Measurements from ENCODE around the gene EML4.
"Not testable (repeated sequence)": the region's sequence is repeated elsewhere in the genome, so short reads cannot be mapped to it uniquely, and the experiment has no call there.

EML4 gene

DNA sequence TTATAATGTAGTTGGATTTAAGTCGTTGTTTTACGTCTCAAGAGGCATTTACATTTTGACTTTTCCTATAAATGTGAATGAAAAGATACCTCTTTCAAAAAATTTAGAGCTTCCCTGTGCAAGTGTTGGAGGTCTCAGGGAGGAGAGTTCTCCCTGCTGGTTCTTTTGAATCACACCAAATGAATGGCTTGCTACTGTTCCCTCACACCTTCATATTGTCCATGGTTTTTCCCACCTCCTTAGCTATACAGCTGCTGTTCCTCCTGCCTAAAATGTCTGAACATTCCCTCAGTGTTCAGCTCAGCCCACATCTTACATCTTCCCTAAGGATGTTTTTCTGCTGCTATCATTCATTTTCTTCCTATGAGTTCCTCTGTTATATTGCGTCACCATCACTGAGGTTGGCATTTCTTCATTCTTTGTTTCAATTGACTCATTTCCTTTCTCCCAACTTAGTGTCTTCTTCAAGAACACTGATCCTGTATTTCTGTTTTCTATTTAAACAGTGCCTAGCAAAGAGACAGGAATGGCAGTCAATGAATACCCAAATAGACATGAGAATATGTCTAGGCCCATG, 145.8 kb downstream of the EML4 start:
- DNase-seq = no peak

DNA sequence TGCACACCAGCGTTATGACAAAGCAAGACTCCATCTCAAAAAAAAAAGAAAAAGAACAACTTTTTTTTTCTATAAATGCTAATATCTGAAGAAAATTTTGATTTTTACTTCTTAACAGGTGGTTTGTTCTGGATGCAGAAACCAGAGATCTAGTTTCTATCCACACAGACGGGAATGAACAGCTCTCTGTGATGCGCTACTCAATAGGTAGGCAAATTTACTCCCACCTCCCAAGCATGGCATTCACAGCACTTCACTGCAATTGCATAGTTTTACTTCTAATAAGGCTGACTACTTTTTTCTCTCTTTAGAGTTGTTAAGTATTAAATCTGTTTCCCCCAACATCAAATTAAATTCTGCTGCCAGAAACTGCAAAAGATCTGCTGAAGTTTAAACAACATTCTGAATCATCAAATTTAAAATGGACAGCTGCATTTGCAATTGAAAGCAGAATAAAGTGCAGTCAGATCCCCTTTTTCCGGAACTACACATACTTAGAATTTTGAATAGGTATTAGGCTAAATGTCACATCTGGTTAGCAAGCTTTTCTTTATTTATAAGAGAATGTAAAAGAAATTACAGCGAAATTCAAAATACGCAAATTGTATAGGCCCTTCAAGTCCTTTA, 146.8 kb downstream of the EML4 start:
- DNase-seq = no peak

DNA sequence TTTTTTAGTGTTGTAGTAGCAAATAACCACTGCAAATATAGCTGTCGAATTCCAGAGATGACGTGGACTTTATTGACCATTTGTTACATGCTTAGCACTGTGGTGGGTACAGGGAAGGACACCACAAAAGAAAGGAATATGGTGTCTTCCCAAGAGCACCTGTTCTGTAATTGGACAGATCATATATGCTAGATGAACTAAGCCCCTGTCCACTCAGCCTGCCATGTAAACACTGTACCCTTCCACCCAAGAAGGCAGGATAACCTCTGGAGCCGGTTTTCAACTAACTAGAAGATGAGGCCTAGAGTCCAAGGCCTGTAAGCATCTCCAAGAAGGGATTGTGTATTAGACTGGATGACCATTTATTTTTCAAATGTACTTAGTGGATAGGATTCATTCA, 147.8 kb downstream of the EML4 start:
- DNase-seq = no peak

DNA sequence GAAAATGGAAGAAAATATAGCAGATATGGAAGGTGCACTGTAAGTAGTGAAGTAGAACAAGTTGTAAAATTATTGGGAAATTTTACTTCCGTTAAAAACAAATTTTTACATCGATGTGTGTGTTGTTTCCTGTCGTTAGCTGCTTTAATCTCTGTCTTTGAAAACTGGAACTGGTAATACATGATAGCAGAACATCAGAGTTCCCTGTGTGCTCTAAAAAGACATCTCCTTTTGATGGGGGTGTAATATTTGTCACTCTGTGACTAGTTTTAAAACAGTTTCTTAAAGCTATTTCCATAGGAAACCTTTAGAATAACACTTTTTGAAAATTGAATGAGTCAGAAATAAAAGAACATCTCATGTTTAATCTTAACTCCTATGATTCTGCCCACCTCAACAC, 148.3 kb downstream of the EML4 start:
- DNase-seq = no peak

DNA sequence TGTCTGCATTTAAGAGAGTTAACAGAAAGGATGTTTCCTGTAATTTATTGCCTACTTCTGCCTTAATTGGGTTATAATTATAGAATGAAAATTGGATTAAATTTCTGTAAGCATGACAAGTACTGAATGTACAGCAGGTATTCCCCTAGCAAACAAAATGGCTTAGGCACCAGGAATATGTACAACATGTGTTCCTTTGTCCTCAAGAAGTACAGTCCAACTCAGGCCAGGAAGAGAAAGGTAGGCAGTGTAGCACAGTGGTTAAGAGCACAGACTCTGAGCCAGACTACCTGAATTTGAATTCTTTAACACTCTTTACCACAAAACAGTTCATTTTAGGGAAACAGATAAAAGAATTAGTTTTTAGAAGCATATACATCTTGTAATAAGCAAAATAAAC, 148.8 kb downstream of the EML4 start:
- DNase-seq = no peak

DNA sequence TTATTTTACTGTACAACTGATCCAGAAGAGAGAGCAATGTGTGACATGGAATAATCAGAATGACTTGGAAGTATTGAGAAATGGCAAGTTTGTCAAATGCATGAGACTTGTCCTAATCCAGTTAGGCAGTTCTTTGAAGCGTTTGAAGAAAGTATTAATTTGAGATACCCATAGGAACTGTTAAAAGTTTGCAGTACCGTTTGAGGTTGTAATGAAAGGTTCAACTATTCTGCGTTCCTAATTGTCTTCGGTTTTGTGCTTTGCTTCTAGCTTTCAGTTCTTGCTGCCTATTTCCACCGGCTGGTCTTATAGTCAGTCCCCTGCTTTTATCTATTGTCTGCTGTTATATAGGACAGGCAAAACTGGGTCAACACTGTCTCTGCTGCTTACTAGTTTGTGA, 150.1 kb downstream of the EML4 start:
- no peak for DNase-seq

DNA sequence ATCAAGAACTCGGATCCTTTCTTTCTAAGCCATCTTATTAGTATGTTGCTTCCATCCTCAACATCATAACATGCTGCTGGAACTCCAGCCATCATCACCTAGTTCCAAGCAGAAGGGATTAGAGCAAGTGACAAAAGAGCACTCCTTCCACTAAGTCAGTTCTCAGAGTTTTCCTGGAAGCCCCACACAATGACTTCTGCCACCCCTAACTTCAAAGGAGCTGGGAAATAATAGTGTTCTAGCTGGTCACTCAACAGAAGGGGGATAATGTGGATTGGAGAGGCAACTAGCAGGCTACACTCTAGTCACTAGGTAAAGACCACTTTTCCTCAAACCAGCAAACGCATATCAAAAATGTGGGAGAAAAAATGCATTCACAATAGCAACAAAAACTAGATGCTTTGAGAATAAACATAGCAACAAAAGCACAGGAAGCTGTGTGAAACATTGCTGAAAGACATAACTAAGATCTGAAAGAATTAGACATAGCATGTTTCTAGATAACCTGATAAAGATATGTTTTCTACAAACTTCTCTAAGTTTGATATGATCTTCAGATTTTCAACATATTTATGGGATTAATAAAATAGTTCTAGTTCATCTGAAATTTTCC, 152.4 kb downstream of the EML4 start:
- DNase-seq = no peak

DNA sequence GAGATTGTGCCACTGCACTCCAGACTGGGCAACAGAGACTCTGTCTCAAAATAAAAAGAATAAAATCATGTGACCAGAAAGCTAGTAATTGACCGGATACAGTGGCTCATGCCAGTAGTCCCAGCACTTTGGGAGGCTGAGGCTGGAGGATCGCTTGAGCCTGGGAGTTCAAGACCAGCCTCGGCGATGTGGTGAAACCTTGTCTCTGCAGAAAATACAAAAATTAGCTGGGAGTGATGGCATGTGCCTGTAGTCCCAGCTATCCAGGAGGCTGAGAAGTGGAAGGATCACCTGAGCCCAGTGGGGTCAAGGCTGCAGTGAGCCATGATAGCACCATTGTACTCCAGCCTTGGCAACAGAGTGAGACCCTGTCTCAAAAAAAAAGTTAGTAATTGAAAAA, 155.1 kb downstream of the EML4 start:
- no peak for DNase-seq

DNA sequence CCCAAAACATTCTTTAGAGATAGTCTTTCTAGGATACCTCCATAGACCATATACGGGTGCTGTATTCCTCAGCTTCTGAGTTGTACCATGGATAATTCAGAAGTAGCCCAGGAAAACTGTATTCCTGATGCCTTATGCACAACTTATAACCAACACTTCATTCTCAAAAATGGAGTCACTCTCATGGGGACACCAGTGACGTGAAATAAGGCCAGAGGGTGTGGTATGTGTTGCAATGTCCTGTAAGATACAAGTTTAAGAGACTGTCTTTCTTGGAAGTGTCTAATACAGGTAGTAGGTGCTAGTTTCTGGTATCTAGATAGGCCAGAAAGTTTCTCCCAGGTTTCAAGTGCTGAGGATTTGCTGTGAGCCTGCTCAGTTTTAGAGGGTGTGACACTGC, 155.8 kb downstream of the EML4 start:
- DNase-seq = no peak

DNA sequence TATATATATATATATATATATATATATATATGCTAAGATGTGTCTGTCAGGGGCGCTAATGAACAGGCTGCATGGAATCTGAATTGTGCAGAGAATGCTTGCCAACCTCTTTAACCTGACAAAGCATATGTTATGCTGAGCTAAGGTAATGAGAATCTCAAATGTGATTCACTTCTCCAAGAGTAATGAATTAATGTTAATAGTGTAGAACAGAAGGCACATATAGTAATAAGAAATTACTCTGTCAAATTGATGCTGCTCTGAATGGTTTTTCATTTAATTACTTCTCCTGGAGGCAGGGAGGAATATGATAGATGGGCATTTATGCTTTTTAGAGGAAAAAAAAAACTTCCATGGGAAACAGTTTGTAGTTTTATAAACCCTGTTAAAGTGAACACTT, 156.5 kb downstream of the EML4 start:
- no peak for DNase-seq

DNA sequence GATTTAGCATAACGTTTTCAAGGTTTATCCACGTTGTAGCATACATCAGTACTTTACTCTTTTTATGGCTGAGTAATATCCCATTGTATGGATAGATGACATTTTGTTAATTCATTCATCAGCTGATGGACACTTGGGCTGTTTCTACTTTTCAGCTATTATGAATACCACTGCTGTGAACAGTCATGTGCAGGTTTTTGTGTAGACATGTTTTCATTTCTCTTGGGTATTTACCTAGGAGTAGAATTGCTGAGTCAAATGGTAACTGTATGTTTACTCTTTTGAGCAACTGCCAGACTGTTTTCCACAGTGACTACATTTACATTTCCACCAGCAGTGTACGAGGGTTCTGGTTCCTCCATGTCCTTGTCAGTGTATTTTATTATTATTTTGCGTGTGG, 158.0 kb downstream of the EML4 start:
- DNase-seq = no peak

DNA sequence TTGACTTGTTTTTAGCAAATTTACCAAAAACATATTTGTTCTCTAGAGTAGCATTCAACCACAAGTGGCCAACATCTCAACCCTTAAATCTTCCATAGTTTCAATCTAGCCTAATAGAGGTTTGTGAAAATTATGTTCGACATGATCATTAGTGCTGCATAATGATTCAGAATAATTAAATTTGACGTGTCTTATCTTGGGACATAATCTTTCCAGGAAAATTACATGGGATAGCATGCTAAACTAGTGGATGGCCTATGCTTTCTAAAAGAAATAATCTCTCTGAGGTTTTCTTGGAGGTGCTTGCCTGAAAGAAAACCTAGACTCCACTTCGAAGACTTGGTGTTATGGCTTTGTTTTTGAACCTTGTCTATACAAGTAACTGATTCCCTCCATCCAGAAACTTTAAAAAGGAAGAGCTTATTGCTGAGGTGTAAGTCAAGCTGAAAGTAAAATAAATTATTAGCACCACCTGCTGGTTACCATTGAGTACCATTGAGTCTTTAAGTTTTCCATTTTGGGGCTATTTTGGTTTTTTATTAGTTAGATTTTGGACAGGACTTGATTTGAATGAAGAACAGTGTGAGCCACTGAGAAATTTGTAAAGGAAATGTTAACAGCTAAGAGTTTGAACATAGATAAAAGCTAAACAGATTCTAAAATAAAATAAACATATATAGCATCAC, 159.1 kb downstream of the EML4 start:
- no peak for DNase-seq

DNA sequence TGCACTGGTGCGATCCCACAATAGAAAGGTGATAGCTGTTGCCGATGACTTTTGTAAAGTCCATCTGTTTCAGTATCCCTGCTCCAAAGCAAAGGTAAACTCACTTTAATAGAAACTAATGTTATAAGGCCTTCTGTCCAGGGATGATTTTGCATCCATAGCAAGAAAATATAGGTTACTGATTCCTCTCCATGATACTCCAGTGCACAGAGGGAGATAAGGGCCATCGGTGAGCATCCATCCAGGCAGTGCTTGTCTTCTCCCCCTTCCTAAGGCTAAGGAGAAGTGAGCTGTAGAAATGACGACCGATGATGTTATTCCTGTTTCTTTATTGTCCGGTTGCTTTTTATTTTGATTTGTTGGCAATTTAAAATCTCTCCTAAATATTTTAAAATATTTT, 159.8 kb downstream of the EML4 start:
- DNase-seq = no peak

DNA sequence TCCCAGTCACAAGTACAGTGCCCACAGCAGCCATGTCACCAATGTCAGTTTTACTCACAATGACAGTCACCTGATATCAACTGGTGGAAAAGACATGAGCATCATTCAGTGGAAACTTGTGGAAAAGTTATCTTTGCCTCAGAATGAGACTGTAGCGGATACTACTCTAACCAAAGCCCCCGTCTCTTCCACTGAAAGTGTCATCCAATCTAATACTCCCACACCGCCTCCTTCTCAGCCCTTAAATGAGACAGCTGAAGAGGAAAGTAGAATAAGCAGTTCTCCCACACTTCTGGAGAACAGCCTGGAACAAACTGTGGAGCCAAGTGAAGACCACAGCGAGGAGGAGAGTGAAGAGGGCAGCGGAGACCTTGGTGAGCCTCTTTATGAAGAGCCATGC, 160.6 kb downstream of the EML4 start:
- no peak for DNase-seq

DNA sequence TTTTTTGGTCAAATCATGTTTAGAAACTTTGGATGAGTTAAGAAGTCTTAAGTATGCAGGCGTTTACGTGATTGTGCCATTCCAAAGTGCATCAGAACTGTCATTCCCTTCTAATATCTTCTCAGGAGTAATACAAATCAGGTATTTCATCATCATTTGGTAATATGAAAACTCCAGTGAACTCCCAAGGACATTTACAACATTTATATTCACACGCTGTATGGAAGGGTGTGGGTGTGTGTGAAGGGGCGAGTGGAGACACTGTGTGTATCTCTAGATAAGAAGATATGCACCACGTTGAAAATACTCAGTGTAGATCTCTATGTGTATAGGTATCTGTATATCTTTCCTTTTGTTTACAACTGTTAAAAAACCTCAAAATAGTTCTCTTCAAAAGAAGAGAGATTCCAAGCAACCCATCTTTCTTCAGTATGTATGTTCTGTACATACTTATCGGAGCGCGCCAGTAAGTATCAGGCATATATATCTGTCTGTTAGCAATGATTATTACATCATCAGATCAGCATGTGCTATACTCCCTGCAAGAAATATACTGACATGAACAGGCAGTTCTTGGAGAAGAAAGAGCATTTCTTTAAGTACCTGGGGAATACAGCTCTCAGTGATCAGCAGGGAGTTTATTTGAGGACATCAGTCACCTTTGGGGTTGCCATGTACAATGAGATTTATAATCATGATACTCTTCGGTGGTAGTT, 162.6 kb downstream of the EML4 start:
- DNase-seq = no peak

DNA sequence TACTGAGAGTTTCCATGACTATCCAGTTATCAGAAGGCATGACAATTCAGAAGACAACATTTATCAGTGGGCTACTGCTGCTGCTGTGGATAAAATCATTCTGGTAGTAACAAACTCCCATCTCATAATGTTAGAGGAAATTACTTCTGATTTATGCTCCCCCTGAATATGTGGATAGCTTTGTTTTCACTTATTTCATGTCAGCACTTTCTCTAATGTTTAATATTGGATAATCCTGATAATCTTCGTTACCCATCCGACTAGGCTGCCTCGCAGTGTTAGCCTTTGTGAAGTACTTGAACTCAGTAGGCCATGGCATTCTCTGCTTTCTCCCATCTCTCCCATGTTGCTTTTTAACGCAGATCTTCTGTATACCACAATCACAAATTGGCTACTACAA, 163.4 kb downstream of the EML4 start:
- no peak for DNase-seq

DNA sequence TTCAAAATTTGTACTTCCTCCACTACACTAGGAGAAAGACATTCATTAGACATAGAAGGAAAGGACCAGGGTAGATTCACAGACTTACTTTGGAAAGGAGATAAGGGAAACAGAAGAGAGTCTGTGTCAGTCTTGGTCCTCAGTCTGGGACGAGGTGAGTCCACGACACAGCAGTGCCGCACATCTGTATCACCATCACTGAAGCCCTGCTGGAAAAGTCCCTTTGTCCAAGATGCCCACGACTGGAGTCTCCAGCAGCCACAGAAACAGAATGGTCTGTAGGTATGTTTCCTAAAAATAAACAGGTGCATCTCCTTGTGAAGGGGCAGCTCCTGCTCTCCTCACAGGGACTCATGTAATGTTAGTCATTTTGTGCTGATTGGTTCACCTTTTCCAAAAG, 164.4 kb downstream of the EML4 start:
- no peak for DNase-seq

DNA sequence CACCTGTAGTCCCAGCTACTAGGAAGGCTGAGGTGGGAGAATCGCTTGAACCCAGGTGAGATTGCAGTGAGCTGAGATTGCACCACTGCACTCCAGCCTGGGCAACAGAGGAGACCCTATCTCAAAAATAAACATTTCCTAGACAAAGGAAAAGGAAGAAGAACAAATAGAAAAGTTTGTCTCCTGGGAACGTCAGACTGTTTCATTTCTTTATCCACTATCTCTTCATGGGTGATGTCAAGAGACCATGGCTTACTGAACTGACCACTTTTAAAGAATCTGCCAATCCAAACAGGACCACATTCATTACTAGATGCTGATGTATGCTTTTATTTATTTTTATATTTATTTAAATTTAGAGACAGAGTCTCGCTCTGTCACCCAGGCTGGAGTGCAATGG, 165.1 kb downstream of the EML4 start:
- no peak for DNase-seq

DNA sequence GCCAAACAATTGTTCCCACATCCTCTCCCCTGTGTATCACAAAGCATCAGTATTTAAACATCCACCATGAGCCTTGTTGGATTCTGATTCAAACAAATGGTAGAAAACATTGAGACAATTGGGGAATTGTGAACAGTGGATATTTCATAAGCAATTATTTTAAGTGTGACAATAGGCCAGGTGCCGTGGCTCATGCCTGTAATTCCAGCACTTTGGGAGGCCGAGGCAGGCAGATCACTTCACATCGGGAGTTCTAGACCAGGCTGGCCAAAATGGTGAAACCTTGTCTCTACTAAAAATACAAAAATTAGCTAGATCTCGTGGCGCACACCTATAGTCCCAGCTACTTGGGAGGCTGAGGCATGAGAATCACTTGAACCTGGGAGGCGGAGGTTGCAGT, 165.7 kb downstream of the EML4 start:
- not testable (repeated sequence) for DNase-seq

DNA sequence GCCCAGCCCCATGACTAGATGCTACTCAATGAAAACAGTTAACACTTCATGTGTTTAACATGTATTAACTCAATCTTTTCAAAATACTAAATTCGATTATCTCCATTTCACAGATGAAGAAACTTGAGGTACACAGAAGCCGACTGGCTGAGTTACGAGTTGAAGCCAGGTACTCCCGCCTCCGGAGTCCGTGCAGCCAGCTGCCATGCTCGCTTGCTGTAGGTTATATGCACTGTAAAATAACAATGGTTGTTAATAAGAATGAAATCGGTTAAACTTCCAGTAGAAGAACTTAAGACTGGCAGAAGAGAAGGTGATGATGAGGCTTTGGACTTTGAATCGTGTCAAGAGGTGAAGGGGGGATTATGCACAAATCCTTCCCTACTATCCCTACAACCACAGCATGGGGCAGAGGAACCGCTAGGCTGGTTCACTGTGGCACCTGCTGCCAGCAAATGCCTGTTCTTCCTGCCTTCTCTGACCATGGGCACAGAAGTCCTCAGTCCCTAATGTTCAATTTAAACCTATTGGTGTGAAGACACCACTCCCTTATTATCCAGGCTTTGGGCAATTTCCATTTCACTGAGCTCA, 166.5 kb downstream of the EML4 start:
- no peak for DNase-seq

DNA sequence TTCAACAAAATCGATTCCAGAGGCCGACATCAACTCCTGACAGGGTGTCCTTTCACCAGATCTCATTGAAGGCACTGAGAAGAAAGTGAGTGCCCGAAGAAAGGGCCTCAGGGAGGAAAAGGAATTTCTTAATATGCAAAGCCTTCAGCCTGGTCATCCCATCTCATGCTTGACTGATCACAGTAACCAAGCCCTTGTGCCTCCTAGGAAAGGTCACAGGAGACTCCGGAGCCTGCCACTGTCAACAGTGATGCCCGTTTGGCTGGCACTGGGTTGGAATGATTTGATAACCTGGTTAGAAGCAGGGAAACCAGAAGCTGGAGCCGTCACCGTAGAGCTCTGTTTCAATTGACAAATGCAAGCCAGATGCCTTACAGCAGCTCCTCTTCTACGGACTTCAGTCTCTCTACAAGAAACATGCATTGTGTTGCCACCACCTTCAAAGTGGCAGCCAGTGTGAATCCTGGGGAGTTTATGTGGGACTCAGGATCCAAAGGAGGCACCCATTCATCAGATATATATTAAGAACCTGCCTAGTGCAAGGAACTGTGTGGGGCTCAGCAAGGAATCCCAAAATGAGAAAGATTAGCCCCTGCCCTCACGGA, 167.3 kb downstream of the EML4 start:
- DNase-seq = no peak

DNA sequence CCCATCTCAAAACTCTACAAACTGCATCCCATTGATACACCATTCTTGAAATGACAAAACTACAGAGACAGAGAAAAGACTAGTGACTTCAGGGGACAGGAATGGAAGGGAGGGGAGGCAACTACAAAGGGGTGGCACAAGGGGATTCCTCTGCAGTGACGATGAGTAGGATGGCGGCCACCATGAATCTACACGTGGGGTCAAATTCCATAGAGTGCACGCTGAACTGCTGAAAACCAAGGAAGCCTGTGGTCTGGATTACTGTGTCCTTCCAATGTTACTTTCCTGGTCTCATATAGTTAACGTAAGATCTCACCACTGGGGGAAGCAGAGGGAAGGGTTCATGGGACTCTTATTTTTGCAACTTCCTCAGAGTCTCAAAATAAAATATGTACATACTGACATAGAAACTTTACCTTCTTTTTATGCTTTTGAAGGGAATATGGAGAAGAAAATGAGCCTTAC, 168.2 kb downstream of the EML4 start:
- no peak for DNase-seq

Measured in left hindlimb (tissue), 1 donor.